Brain microvascular endothelial cell (primary cell): Measurements from ENCODE around the gene BRD1.
A peak's percentile ranks its signal among the peaks of the same experiment; 100 is the strongest.

Experiments
- DNase-seq: peaks from one replicate; pipeline ENCODE4 v3.0.0-alpha.2; 2020
- H3K27ac ChIP-seq: fragments of 250-450 bp; sonication (Bioruptor Pico); 2 replicates; pipeline ENCODE4 v1.5.1; 2020; ENCODE audit warnings: mild to moderate bottlenecking, moderate library complexity
- H3K27me3 ChIP-seq: fragments of 250-450 bp; sonication (Bioruptor Pico); replicated peaks from 2 replicates; pipeline ENCODE4 v1.5.1; 2020; ENCODE audit warnings: mild to moderate bottlenecking
- H3K36me3 ChIP-seq: fragments of 250-450 bp; sonication (Bioruptor Pico); replicated peaks from 2 replicates; pipeline ENCODE4 v1.5.1; 2020; ENCODE audit warnings: mild to moderate bottlenecking
- H3K4me3 ChIP-seq: 2 replicates; pipeline ENCODE4 v1.5.1; 2011; ENCODE audit warnings: low read depth, mild to moderate bottlenecking, control low read depth, low read length, moderate library complexity
- in situ Hi-C: cut with HindIII; loops from 2 replicates; pipeline ENCODE4 v1.10.0; 2017; ENCODE audit warnings: low sequenced_read_pairs, low pct_ligation_motif_present
- TF ChIP-seq, protein P1 (sequence below): IDR thresholded peaks from 2 replicates; pipeline ENCODE4 v1.5.1; 2011; ENCODE audit warnings: low read depth, mild to moderate bottlenecking, moderate library complexity, low read length, control low read depth, inconsistent platforms; ENCODE audit errors: missing control alignments

BRD1 gene

DNA sequence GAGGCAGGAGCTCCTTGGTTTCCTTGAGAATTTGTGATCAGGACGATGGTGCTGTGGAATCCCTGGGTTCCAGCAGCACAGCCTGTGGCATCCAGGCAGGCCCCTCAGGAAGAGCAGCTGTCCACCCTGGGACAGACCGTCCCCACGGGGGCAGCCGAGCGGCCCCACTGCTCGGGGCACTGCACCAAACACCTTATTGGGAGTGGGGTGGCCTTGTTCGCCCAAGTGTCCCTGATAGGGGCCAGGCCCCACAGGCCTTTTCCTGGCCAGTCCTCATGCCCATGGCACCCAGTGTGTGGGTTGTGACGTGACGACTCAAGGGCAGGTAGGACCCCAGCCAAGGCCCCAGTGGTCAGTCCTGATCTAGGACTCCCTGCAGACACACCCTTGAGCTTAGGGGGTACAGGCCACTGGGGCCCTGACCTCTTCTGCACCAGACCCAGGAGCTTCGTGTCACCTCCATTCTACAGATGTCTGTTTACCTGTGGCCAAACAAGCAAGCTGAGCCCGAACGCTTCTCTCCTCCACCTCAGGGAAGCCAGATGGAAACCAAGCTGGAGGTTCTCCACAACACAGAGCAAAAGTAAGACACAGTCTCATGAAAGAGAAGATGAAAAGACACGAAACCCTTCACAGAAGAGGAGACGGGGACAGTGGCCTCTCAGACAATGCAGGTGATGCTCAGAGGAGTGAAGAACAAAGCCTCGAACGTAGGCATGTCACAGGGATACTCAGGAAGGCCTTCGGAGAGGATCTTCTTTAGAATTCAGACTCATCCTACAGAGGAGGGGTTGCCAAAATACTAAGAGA is 1.6 kb upstream of the BRD1 start:
- TF ChIP-seq, protein P1, sequence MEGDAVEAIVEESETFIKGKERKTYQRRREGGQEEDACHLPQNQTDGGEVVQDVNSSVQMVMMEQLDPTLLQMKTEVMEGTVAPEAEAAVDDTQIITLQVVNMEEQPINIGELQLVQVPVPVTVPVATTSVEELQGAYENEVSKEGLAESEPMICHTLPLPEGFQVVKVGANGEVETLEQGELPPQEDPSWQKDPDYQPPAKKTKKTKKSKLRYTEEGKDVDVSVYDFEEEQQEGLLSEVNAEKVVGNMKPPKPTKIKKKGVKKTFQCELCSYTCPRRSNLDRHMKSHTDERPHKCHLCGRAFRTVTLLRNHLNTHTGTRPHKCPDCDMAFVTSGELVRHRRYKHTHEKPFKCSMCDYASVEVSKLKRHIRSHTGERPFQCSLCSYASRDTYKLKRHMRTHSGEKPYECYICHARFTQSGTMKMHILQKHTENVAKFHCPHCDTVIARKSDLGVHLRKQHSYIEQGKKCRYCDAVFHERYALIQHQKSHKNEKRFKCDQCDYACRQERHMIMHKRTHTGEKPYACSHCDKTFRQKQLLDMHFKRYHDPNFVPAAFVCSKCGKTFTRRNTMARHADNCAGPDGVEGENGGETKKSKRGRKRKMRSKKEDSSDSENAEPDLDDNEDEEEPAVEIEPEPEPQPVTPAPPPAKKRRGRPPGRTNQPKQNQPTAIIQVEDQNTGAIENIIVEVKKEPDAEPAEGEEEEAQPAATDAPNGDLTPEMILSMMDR, result no peak
- H3K4me3 ChIP-seq, result no peak overlapping the region
- no peaks in the 10 kb centered on the region for H3K27me3 ChIP-seq
- H3K27ac ChIP-seq, result no peak overlapping the region
- in situ Hi-C loops, result no loop called here
- H3K36me3 ChIP-seq, result no peaks in the 10 kb centered on the region
- DNase-seq, result no peak

DNA sequence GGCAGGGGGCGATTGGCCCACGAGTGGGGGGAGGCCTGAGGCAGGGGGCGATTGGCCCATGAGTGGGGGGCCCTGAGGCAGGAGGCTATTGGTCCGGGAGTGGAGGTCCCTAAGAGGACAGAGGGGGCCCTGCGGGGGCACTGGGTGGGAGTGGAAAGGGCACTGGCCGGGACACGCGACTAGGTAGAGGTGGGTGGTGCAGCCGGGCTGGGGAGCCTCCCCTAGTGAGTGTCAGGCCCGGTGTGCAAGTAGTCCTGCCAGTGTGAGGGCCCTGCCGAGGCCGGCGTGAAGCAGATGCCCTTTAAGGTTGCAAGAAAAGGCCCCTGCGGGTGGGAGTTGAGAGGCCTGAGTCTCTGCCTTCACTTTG is 909 bp upstream of the BRD1 start:
- DNase-seq, result no peak
- no peak overlapping the region for H3K4me3 ChIP-seq

DNA sequence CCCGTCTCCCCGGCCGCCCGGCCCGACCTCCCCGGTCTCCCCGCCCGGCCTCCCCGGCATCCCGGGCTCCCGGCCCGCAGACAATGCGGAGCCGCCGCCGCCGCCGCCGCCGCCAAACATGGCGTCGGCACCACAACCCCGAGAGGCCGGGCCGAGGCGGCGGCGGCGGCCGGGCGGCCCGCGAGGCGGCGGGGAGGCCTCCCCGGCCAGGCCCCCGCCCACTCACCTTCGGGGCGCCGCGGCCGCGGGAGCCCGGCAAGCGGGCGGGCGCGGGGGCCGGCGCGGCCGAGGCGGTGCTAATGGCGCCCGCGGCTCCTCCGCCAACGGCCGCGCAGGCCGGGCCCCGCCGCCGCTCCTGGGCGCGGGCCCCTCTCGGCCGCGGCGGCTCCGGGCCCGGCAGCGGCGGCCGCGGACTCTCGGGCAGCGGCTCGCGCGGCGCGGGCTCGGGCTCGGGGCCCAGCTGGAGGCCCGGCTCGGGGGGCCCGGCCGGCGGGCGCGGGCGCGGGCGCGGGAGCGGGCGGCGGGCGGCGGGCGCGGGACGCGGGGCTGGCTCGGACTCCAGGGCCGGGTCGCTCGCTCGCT is 311 bp downstream of the BRD1 start:
- H3K36me3 ChIP-seq, result peaks cover 14% of the 10 kb centered on the region
- H3K4me3 ChIP-seq, result peak overlapping the region; percentile 74
- TF ChIP-seq, protein P1, result no peak
- H3K27me3 ChIP-seq, result no peaks in the 10 kb centered on the region
- DNase-seq, result no peak
- in situ Hi-C loops, result no loop called here
- peak overlapping the region; percentile 79 for H3K27ac ChIP-seq

More for the DNA sequence above, 909 bp upstream of the BRD1 start:
- Histone ChIP-seq H3K27me3 (no peaks in the 10 kb centered on the region), H3K27ac (no peak overlapping the region), H3K36me3 (peaks cover 5% of the 10 kb centered on the region)
- in situ Hi-C loops, result no loop called here
- TF ChIP-seq, protein P1, result no peak

DNA sequence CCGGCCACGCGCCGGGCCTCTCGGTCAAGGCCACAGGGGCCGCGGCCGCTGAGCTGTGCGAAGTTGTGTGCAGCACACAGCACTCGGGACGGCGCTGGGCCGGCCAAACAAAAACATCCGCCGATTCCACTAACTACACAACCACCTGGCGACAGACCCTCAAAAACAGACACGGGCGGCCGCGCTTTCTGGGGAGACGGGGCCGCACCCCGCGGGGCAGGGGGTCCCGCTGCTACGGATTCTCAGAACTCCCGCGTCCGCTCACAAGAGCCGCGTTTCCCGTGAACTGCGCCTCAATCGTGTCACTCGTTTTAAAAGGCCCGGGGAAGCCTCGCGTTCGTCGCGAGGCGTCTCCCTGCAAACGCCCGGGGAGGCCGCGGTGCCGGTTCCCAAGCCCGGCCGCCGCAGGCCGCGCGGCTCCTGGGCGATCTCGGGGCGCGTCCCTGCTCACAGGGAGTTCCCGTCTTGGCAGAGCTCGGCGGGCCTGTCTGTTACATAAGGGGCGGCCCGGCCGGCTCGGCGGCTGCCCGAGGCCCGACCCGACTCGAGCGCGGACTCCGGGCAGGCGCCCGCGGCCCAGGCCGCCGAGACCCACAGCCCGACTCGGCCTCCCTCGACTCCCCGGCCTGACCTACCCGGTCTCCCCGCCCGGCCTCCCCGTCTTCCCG is 936 bp downstream of the BRD1 start:
- in situ Hi-C loops, result no loop called here
- Histone ChIP-seq H3K27me3 (no peaks in the 10 kb centered on the region), H3K36me3 (peaks cover 19% of the 10 kb centered on the region), H3K27ac (peak overlapping the region; percentile 79), H3K4me3 (peak overlapping the region; percentile 74)
- TF ChIP-seq, protein P1, result no peak
- DNase-seq, result no peak

DNA sequence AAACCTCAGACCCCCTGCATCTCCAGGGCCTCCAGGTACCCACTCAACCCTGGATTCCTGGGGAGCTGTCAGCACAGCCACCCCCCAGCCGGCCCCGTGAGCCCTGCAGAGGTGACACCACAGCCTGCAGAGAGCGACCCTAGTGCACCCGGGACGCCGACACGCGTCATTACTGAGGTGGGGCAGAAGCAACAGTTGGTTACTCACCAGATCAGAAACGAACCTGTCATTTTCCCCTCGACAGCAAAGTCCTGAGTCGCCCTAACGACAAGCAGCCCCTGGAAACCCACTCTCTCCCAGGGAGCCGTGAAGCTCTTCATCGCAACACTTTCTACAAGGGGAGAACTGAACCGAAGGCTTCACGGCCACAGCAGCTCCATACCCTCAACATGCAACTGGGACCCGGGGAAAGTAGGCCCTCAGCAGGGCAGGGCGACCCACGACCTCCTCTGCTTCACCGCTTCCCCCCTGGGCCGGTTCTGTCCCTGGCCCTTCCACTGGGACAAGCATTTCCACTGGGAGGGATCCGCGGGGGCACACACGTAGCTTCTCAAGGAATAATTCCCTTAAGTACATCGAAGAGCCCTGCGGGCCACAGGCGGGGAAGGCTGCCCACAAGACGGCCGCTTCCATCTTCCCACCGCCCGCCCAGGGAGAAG is 1.6 kb downstream of the BRD1 start:
- peak overlapping the region; percentile 79 for H3K27ac ChIP-seq
- peak overlapping the region; percentile 74 for H3K4me3 ChIP-seq
- no peaks in the 10 kb centered on the region for H3K27me3 ChIP-seq
- in situ Hi-C loops, result no loop called here
- H3K36me3 ChIP-seq, result peaks cover 21% of the 10 kb centered on the region
- peak; percentile 40 for DNase-seq
- TF ChIP-seq, protein P1, result no peak
